Measurements from ENCODE around the gene ACAA1. TPM values are rescaled to one million over a fixed set of nuclear protein-coding genes. Genes with fewer than 3 reads are reported as not detected.

ACAA1 gene
- total RNA-seq, 6 experiments from 2014 or later = 192 to 441 (median 309) TPM

- ATAC-seq (peak; percentile 60 to 90 (median 81)), DNase-seq (no peak)
- intact Hi-C loops (cut with DNase I) = no loop called here
- Histone ChIP-seq H3K27ac (no peak overlapping the region), H3K4me3 (no peak overlapping the region), H3K36me3 (no peaks in the 10 kb centered on the region), H3K9me3 (no peaks in the 10 kb centered on the region), H3K4me1 (peaks cover 0 to 11% (median 0%) of the 10 kb centered on the region in 4 donors), H3K27me3 (no peaks in the 10 kb centered on the region)
- TF ChIP-seq CTCF (IDR thresholded peaks at IDR 0.05) = no peak
- TF ChIP-seq POLR2A (IDR thresholded peaks at IDR 0.05) = no peak
- WGBS (ENCODE audit: insufficient coverage, low coverage, low lambda C conversion rate, missing lambda C conversion rate) = 50% methylated on average over 2 of the region's 3 CpGs
Observed at GRCh38 chr3:38086496-38086895, 50.4 kb downstream of the ACAA1 start.

- peak in 1 of 3 donors; percentile 73 for DNase-seq
- H3K9me3 ChIP-seq = no peaks in the 10 kb centered on the region
- peak; percentile 35 to 89 (median 70) for ATAC-seq
- H3K4me3 ChIP-seq = no peak overlapping the region
- WGBS (ENCODE audit: insufficient coverage, low coverage, low lambda C conversion rate, missing lambda C conversion rate) = no CpG with 5 or more reads among the region's 1 CpG
- intact Hi-C loops (cut with DNase I) = no loop called here
- H3K4me1 ChIP-seq = peaks cover 0 to 11% (median 0%) of the 10 kb centered on the region in 4 donors
- H3K27me3 ChIP-seq = no peaks in the 10 kb centered on the region
- H3K36me3 ChIP-seq = no peaks in the 10 kb centered on the region
- TF ChIP-seq CTCF (IDR thresholded peaks at IDR 0.05) (no peak), POLR2A (IDR thresholded peaks at IDR 0.05) (no peak)
- H3K27ac ChIP-seq = no peak overlapping the region
Observed at GRCh38 chr3:38085943-38086324, 51.0 kb downstream of the ACAA1 start.

- Histone ChIP-seq H3K27me3 (no peaks in the 10 kb centered on the region), H3K9me3 (no peaks in the 10 kb centered on the region), H3K4me3 (no peak overlapping the region), H3K36me3 (no peaks in the 10 kb centered on the region), H3K27ac (no peak overlapping the region), H3K4me1 (peaks cover 0 to 11% (median 0%) of the 10 kb centered on the region in 4 donors)
- intact Hi-C loops (cut with DNase I) = no loop called here
- TF ChIP-seq CTCF (IDR thresholded peaks at IDR 0.05) (no peak), POLR2A (IDR thresholded peaks at IDR 0.05) (no peak)
- no peak for DNase-seq
- ATAC-seq = peak; percentile 9 to 25 (median 21)
- 60% methylated on average over 1 of the region's 11 CpGs for WGBS (ENCODE audit: insufficient coverage, low coverage, low lambda C conversion rate, missing lambda C conversion rate)
Observed at GRCh38 chr3:38085311-38085942, 51.5 kb downstream of the ACAA1 start.

GRCh38 chr3:38084334-38085310 is 52.3 kb downstream of the ACAA1 start:
- Histone ChIP-seq H3K9me3 (no peaks in the 10 kb centered on the region), H3K27me3 (no peaks in the 10 kb centered on the region), H3K36me3 (no peaks in the 10 kb centered on the region), H3K27ac (no peak overlapping the region), H3K4me3 (no peak overlapping the region), H3K4me1 (peaks cover 0 to 11% (median 0%) of the 10 kb centered on the region in 4 donors)
- intact Hi-C loops (cut with DNase I) = no loop called here
- TF ChIP-seq POLR2A (IDR thresholded peaks at IDR 0.05) (no peak), CTCF (IDR thresholded peaks at IDR 0.05) (no peak)
- WGBS (ENCODE audit: insufficient coverage, low coverage, low lambda C conversion rate, missing lambda C conversion rate) = 60% methylated on average over 1 of the region's 7 CpGs
- DNase-seq (no peak), ATAC-seq (peak in 3 of 4 donors; percentile 9 to 36 (median 29))

Data from right lobe of liver (tissue), 6 donors.